ENCODE results near the gene DCLRE1B. TPM values are rescaled to one million over a fixed set of nuclear protein-coding genes. Genes with fewer than 3 reads are reported as not detected.

DCLRE1B gene
- total RNA-seq, 1 experiment from 2014 or later, result 14.5 TPM

DNA sequence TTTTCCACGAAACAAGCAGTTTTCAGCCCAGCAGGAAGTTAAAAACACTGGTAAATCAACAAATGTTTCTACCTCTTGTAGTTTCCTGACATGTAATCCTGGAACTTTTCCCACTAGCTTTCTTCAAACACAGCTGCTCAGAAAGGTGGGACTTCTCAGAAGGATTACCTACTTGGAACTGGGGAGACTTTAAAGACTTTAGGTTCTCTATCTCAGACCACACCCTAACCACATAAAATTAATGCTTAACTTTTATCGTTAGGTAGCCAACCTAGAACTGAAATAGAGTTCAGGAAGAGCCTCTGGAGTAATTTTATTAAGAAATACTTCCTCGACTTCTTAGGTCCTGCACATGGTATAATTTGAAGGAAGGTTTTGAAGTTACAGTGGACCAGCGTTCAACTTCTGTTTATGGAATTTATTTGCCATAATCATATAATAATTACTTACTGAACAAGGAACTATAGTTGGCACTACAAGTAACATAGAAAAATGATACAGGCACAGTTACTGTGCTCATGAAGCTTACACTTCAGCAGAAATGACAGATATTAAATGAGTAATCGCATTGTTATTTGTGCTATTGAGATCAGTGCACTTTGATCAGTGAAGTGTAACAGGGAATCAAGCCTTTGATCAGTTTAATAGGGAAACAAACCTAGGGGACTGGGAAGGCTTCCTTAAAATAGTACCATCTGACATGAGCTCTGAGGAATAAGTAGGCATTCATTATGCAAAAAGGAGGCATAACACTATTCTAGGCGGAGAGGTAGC lies 17.5 kb upstream of the DCLRE1B start, which contains the start of gene BCL2L15:
BCL2L15 (minus strand) TSS at position 180 of the 774 bp plus-strand sequence. CDS start 206 bp downstream, outside the sequence.
- no peak for DNase-seq (ENCODE audit: low spot score)

DNA sequence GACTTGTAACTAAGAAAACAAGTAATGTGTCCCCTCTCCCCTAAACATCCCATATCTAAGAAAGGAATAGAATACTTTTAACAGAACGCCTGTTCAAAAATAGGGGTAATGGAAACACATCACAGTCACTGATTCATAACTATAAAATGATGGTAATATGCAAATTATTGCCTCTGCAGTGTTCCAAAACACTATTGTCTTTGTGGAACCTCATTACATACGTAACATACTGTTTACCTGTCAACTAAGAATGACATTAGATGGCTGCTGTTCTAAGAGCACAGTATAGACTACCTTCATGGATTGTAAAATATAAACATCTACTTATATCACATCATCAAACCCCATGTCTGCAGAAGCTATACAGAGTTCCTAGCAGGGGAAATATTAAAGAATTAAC lies 14.3 kb upstream of the DCLRE1B start:
- DNase-seq (ENCODE audit: low spot score), result no peak

- DNase-seq (ENCODE audit: low spot score), result no peak
Observed at GRCh38 chr1:113891631-113892220, 13.4 kb upstream of the DCLRE1B start.

- no peak for DNase-seq (ENCODE audit: low spot score)
Observed at GRCh38 chr1:113893267-113893666, 11.9 kb upstream of the DCLRE1B start.

DNA sequence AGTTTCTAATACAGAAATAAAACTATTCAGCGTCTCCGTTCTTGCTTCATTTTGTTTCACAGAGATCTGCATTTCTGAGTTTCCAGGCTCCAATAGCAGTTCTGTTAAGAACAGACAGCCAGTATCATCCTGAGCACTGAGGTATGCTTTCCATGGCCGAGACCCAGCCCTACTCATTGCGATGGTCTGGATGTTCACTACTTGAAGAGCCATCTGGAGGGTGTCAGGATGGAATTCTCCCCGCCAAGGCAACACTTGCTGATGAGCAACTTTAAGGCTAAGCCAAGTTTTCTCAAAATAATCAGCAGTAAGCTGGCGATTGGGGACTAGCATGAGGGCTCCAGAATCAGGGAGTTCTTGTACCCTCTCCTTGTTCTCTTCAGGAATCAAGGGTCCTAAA lies 10.0 kb upstream of the DCLRE1B start:
- no peak for DNase-seq (ENCODE audit: low spot score)

DNA sequence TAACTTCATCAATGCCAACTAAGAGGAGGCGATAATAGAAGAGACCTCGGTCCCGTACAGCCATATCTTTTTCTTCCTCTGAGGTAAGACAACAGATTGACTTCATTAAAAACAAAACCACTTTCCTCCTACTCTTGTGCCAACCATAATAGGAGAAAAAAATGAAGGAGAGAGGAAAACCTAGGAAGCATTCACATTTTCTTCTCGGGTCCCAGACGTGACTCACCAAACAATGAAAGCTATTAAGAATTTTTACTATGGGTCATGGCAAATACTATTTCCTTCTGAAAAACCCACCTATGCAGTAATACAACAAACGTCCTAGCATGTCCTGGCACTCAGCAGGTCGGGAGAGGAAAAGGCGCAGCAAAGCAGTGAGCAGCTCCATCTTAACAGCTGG lies 9.2 kb upstream of the DCLRE1B start:
- DNase-seq (ENCODE audit: low spot score), result no peak

DNA sequence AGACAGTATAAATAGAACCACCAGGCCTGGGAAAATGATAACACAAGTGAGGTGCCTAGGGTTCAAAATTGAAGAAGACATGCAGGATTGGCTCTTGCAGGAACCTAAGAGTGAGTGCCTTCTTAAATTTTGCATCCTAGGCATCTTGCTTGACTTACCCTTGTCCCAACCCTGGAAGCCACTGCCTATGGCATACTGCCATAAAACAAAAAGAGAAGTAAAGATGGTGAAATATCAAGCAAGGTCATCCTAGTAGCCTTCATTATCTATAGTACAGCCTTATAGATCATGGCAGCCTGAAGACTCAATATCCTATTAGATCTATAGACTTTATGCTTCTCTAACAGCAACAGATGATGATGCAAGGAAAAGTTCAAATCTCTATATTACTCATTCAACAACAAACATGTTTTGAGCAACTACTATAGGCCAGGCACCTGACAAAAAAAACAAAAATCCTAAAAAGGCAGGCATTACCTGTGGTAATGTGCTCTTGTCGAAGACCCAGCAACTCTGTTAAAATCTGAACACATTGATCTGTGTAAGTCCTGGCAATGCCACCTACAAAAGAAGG lies 6.8 kb upstream of the DCLRE1B start:
- DNase-seq (ENCODE audit: low spot score), result no peak

DNA sequence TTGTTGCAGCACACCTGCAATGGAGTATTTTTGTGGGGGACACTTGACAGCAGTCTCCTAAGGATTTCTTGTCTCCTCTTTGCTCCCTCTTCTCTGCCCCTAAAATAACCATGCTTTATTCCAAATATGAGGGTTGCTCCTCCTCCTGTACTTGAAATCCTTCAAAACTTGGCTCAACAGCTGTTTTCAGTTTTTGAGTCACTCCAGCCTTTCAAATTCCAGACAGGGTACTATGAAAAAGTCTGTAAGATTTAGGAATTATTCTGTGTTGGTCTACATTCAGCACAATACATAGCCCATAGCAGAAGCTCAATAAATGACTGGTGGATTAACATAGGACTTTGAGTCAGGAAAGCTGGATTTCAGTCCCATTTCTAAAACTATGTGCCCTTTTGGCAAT lies 6.0 kb upstream of the DCLRE1B start:
- DNase-seq (ENCODE audit: low spot score), result no peak

DNA sequence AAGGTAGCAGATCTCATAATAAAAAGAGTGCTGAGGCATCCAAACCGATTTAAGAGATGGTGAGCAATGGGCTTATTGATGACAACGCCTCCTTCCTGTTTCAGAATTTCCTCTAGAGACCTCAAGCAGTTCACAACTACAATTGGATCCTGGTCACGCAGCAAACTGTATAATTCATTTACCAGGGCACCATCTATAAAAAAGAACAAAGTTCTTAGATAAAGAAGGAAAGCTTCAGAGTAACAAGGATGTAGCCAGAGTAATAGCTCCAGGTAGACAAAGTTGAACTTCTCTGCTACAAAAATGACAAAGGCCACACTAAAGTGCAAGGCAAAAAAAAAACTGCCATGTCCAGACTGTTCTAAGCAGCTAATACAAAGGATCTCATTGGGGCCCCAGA lies 3.9 kb upstream of the DCLRE1B start:
- no peak for DNase-seq (ENCODE audit: low spot score)

- no peak for DNase-seq (ENCODE audit: low spot score)
Observed at GRCh38 chr1:113903501-113904292, 1.4 kb upstream of the DCLRE1B start.

GRCh38 chr1:113904293-113904673 lies 843 bp upstream of the DCLRE1B start:
- no peak for DNase-seq (ENCODE audit: low spot score)

DNA sequence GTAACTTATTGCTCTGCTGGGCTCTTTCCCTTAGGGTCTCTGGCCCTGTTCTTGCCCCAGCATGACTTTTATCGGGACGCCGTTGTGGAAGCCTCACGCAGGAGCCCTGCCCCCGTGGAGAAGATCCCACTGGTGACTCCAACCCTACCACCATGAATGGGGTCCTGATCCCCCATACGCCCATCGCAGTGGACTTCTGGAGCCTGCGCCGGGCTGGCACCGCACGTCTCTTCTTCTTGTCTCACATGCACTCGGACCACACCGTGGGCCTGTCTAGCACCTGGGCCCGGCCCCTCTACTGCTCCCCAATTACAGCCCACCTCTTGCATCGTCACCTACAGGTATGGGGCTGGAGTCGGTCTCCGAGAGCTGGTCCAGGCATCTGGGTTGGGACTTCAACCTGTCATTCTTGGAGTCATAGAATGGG lies 322 bp downstream of the DCLRE1B start:
- peak; percentile 16 for DNase-seq (ENCODE audit: low spot score)

GRCh38 chr1:113912594-113913311 lies 7.6 kb downstream of the DCLRE1B start:
- DNase-seq (ENCODE audit: low spot score), result peak; percentile 39

DNA sequence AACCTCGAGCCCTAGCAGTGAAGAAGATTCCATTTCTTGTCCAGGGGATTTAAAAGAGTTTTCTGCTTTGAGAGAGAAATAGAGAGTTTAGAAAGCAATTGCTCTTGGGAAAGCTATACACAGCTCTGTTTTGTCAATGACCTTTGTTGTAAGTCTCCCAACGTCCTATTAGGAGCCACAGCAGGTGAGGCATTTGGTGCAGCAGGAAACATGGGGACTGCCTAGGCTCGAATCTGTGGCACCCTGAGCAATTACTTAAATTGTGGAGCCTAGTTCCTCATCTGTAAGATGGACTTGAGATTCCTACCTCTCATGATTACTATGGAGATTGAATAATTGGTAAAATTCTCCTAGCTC lies 8.2 kb downstream of the DCLRE1B start:
- no peak for DNase-seq (ENCODE audit: low spot score)

GRCh38 chr1:113913887-113914664 lies 8.9 kb downstream of the DCLRE1B start:
- DNase-seq (ENCODE audit: low spot score), result no peak

DNA sequence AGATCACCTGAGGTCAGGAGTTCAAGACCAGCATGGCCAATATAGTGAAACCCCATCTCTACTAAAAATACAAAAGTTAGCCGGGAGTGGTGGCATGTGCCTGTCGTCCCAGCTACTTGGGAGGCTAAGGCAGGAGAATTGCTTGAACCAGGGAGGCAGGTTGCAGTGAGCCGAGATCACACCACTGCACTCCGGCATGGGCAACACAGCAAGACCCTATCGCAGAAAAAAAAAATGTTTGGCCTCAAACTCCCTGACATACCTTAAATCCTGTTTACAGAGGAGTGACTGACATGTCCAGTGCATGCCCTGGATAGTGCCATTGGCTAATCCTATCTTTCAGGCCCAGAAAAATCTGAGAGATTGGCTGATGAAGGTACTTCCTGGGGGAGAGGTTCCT lies 11.8 kb downstream of the DCLRE1B start:
- DNase-seq (ENCODE audit: low spot score), result no peak

DNA sequence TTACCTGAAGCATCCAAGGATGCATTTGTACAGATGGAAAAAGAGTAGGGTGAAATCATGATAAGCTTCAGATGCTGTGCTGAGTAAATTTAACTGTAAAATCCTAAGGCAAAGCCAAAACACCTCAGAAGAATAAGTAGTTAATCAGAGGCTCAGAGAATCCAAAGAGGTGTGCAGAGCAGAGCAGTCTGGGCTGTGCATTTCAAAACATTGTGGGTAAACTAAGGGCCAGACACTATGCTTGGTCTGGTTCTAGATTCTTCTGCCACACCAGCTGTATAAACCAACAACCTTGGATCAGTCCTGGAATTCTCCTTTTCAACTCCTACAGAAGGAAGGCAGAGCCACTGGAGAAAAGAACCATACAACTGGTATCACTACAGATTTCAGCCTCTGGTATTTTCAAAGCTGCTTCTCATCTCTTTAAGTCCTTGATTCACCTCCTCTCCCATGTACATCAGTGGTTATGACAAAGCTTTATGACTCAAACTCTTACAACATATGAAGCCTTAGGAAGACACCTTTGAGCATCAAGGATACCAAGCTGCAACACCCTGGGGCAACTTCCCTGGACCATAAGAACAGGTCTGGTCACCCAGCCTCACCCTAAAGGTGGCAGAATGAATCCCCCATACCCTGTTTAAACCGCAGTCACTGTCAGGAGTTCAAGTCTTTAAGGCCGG lies 12.4 kb downstream of the DCLRE1B start:
- DNase-seq (ENCODE audit: low spot score), result no peak

- no peak for DNase-seq (ENCODE audit: low spot score)
Observed at GRCh38 chr1:113918243-113918642, 13.1 kb downstream of the DCLRE1B start.

GRCh38 chr1:113922957-113923356 lies 17.8 kb downstream of the DCLRE1B start:
- no peak for DNase-seq (ENCODE audit: low spot score)

- no peak for DNase-seq (ENCODE audit: low spot score)
Observed at GRCh38 chr1:113924473-113924872, 19.3 kb downstream of the DCLRE1B start.
